ENCODE measurements around the gene LTK.

The LTK gene

DNA sequence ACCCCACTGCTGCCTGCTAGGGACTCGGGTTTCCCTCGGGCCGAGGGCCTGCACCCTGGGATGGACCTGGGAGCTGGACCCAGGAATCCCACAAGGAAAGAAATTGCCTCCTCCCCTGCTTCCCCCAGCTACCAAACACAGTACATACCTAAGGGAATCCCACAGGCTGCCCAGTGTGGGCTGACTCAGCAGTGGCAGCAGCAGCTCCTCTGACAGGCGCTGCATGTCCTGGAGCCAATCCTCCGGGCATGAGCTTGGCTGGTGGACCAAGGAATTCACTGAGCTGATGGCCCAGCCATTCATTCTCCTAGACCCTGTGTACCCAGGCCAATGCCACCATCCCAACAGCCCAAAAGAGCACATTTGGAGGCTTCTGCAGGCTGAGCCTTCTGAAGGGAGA is 9.5 kb upstream of the LTK start:
- DNase-seq, result no peak

DNA sequence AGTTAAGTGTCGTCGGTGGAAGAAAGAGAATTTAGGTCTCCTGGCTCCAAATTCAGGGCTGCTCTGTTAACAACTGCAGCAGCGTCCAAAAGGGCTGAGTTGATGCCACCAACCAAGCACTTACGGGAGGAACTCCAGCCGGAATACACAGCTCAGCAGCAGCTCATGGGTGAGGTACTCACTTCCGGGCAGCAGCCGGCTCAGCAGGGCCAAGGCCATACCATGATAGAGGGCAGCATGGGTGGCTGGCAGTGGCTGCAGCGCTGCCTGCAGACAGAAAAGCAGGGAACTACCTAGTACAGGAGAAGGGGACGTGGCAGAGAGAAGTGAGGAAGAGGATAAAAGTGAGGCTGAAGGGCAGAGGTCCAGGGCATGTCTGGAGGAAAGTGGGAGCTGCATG is 8.0 kb upstream of the LTK start:
- DNase-seq, result no peak

DNA sequence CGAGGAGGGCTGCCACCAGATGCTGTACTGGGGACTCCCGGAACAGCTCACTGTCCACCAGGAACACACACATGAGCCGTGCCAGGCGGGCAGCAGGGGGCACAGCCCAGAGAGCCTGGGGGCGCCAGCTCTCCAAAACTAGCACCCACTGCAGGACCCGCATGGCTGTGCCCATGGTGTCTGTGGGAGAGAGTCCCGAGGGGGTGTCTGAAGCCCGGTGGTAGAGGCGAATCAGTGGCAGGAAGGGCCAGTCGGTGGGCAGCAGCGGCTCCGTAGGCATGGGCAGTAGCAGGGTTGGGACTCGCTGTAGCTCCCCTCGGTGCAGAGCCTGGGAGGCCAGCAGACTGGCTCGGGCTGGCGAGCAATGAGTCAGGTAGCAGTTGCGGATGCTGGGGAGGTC is 7.0 kb upstream of the LTK start:
- no peak for DNase-seq

DNA sequence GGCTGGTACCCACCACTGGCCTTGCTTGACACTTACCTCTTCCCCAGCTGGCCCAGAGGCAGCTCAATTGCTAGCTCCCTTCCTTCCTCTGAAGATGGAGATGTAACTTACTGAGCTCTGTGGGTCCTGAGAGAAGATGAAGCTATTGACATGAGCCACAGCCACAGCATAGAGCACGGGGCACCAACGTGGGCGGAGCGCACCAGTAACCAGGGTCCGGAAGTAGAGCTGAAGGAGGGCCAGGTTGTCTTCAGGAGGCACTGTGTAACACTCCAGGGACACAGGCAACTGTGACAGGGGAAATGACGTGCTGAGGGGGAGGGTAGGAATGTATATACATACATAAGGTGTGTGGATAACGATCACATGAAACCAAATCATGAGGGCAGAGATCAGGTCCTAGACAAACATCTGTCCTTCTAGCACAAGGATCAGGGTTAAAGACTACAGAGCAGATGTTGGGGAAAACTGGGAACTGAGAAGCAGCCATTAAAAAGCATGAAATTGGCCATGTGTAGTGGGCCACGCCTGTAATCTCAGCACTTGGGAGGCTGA is 4.3 kb upstream of the LTK start:
- no peak for DNase-seq

DNA sequence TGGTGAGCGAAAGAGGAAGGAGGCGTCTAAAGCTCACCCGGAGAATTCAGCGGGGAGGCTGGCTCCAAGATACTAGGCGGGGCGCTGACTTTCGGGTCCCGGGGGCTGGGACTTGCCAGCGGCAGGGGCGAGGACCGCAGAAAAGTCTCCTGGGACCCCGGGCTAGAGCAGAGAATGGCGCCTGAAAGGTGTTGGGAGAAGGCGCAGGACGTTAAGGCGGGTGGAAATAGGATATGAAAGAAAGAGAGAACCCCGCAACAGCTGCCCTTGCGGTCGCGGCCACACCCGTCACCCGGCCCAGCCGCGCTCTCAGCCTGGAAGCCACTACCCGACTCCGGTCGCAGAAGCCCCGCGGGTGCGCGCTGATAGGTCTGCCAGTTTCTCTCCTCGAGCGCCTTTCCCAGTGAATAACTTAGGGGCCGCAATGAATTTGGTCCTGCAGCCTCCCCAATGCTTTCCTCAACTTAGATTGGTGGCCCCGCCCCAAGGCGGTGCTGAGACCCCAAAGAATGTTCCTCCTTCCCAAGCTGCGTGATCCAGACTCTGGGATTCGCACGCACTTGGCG is 604 bp downstream of the LTK start:
- no peak for DNase-seq

DNA sequence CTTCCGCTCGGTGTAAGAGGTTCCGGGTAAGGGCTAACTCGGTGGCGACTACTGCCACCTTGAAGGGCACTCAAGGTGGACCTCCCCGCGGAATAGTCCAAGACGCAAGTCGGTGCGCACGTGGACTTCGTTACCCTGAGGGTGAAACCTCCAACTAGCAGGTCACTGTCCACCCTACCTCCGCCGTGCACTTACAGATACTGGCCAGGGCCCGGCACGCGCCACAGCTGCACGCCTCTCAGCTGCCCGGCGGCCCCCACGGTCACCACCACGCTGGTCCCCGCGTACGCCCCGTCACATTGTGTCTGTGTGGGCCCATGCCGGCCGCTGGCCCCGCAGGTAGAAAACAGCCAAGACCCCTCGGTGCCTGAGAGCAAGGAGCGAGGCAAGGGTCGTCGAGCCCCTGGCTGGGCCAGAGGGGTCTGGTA is 1.1 kb downstream of the LTK start:
- no peak for DNase-seq

DNA sequence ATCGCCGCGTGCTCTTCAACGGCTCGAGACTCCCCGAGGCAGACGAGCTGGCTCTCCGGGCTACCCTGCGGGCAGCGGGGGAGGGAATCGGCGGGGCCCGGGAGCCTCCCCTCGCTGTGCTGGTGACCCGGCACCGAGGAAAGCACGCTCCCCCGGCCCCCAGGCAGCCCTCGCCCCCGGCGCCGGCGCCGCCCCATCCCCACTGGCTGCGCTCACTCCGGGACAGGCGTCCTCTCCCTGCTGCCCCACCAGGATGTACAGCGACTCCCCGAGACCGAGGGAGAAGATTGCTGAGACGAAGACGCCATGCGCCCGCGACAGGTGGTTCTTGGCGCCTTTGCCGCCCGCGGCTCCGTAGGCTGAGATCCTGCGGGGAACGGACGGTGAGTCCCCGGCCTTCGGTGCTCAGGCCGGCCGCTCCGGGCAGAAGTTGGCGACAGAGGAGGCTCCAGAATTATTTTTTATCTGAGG is 1.7 kb downstream of the LTK start:
- DNase-seq, result no peak

DNA sequence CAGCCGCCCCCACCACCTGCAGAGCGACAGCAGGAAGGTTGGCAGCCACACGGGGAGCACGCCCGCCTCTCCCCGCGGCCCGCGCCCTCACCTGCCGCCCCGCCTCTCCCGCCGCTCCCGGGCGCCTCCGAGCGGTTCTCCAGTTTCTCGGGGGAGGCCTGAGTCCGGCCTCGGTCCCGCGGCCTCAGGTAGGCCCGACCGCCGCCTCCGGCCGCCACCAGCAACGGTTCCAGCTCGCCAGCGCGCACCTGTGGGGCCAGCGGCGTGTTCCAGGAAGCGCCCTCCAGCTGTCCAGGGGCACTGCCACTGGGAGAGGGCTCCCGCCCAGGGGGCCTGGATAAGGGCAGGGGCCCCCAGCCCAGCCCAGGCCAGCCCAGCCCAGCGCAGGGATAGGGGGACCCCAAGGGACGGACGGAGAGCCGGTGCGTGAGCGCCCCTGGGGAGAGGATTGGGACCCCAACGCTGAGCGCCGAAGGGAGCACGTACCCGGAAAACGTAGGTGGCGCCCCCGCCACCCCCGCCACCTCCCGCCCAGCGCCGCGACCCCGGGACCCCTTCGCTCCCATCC is 2.2 kb downstream of the LTK start:
- DNase-seq, result no peak

DNA sequence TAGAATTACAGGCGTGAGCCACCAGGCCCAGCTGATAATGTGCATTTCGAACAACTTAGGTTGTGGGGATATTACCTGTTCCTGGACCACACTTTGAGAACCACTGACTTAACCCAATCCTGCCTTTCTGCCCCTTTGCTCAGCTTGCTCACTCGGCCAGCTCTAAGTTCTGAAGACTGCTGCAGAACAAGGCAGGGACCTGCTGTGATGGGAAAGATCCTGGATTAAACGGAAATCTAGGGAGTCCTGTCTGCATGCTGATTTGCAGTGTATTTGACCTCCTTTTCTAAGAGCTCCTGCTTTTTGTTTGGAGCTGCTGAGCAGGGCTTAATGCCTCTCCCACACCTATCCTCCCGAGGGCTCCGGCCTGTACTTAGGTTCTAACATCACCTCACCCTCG is 2.9 kb downstream of the LTK start:
- DNase-seq, result no peak

DNA sequence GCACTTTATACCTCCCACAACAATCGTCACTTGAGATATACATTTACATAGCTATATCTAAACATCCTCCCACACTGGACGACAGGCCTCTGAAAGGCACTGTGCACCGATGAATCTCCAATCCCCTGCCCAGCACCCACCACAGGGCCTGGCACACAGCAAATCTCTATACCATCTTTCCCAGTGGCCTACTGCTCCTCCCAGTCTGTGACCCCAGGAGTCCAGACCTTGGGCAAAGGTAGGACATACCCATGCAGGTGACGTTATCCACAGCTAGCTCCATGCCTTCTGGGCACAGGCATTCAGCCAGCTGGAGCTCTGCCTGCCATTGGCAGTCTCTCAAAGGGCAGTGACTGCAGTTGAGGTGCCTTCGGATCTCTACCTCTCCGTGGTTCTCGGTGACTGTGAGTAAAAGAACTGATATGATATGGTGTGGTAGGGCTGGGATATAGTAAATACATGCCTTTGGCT is 5.8 kb downstream of the LTK start:
- DNase-seq, result no peak

DNA sequence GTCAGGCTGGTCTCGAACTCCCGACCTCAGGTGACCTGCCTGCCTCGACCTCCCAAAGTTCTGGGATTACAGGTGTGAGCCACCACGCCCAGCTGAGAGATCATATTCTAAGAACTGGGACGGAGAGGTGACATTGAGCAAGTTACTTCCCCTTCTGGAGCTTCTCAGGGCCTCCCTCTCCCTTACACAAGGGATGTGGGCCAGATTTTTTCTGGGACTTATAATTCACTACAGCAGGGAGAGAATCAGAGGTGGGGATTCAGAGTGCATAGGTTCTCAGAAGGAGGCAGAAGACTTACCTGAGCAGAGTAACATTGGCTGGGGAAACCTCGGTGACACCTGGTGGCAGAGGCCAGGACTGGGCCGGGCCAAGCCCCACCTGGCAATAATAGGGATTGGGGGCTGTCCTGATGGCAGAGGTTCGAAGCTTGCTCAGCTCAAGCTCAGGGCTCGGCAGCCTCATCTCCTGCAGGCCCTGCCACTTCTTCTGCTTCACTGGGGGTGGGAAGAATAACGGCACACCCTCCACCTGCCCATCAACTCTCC is 6.8 kb downstream of the LTK start:
- DNase-seq, result no peak

DNA sequence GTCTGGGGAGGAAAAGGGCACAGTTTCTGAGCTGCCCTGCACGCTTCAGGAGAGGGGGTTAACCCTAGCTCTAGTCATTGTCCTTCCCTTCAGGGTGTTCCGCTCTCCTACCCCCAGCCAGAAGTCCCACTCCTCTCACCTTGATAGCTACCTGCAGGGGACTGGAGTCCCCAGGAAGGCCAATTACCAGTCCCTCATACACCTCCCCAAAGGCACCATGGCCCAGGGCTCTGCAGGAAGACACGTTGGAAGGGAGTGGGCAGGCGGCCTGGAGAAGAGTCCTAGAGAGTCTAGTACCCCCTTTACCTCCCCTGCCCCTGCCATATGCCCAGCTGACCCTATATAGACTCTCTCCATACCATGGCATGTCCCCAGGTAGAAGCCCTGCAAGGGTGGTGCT is 7.9 kb downstream of the LTK start:
- DNase-seq, result no peak

DNA sequence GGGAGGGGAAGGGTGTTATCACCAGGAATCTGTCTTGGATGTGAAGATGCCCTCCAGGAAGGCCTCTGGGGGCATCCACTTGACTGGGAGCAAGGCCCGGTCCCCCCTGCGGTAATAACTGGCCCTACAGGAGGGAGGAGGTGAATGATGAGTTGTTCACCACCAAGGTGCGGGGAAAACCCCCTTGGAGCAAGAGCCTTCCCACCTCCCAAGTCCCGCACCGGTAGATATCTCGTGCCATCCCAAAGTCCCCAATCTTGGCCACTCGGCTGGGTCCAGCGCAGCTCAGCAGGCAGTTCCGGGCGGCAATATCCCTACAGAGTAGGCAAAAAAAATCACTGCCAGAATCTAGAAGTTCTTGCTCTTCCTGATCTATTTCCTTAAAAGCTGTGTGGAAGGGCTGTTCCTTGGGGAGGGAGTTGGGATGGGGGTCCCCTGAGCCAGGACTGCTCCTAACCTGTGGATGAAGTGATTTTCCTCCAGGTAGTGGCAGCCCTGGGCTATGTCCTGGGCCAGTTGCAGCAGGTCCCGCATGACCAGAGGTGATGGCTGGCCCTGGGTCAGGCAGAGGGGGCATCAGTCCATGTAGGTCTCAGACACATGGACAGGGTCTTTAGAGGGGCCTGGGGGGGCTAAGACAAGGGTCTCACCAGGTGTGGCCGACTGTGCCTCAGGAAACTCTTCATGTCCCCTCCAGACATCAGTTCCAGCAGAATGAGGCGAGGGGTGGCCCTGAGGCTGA is 8.7 kb downstream of the LTK start:
- DNase-seq, result no peak

DNA sequence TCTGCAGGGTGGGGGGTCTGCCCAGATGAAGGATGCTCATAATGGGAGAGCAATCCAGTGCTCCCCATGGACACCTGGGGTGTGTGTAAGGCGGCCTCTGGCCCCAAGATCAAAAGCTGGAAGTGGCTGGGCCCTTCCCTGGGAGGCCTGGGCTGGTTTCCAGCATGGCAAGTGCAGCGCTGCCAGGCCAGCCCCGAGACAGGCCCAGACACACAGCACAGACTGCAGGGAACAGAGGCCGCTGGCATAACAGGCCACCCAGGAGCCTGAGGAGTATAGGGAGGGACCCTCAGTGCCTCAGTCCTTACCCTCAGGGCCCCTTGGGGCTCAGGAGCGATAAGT is 10.0 kb downstream of the LTK start:
- no peak for DNase-seq

DNA sequence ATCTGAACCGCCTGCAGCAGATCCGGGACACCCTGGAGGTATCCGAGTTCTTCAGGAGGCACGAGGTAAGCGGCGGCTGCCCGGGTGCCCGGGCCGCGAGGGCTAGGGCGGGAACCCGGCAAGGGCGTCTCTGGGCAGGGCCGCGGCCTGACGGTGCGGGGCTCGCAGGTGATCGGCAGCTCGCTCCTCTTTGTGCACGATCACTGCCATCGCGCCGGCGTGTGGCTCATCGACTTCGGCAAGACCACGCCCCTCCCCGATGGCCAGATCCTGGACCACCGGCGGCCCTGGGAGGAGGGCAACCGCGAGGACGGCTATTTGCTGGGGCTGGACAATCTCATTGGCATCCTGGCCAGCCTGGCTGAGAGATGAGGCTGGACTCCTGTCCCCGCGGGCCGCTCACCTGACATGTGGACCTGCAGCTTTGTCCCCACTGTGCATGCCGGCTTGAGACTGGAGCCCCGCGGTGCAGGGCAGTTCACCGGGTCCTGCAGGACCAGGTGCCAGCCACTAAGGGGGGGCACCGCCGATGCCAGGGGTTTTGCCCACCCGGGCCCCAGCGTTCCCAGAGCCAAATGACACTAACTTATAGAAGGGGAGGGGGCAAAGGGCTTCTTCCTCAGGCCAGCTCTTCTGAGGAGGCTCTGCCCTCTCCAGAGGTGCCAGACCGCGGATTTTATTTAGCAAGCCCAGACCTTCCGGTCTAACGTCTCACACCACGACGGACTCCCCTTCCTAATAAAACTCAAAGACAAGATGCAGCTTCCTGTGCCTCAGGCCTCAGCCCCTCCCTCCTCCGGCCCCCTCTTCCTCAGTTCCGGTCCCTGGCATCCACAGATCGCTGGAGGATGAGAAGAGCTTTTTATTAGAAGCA is 10.6 kb downstream of the LTK start:
- DNase-seq, result no peak

DNA sequence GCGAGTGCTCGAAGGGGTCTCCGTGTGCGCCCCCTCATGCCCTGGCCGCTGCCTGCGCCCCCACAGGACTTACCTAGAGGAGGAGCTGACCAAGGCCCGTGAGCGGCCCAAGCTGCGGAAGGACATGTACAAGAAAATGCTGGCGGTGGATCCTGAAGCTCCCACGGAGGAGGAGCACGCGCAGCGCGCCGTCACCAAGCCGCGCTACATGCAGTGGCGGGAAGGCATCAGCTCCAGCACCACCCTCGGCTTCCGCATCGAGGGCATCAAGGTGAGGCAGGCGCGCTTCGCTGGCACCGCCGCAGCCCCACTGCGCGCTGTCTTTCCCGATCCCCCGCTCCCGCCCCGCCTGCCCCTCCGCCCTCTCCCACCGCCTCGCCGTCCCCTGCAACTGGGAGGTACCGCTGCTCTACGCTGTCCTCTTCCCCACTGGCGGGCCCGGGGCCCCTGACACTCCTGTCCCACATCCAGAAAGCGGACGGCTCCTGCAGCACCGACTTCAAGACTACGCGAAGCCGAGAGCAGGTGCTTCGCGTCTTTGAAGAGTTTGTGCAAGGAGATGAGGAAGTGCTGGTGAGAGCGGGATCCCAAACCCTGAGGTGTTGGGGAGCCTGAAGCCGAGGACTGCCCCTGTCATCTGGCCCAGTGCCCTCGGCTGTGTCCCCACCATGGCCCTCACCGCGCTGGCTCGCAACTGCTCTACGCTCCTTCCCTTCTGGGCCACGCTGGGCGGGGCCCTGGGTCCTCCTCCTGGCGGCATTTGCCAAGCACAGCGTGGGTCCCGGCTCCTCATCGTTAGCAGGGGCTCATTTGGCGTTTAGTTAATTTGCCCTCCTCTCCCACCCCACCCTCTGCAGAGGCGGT is 11.5 kb downstream of the LTK start:
- no peak for DNase-seq

DNA sequence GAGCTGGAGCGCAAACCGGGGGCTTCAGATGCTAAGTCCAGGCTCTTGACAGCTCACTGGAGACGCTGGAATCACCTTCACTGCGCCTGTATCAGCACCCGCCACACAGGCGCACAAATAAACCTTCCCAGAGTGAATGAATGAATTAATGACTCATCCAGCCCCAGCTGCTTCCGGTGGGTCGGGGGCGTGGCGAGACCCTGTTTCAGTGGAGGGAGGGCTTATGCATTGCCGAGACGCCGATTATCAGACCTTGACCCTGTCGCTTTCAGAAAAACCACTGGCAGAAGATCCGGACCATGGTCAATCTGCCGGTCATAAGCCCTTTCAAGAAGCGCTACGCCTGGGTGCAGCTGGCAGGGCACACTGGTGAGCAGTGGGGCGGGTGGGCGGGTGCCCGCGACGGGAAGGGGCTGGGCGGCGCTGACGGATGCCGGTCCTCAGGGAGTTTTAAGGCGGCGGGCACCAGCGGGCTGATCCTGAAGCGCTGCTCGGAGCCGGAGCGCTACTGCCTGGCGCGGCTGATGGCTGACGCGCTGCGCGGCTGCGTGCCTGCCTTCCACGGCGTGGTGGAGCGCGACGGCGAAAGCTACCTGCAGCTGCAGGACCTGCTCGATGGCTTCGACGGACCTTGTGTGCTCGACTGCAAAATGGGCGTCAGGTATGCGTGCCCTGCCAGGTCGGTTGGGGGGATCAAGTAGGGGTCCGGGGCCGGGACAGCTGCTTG is 12.3 kb downstream of the LTK start:
- no peak for DNase-seq

DNA sequence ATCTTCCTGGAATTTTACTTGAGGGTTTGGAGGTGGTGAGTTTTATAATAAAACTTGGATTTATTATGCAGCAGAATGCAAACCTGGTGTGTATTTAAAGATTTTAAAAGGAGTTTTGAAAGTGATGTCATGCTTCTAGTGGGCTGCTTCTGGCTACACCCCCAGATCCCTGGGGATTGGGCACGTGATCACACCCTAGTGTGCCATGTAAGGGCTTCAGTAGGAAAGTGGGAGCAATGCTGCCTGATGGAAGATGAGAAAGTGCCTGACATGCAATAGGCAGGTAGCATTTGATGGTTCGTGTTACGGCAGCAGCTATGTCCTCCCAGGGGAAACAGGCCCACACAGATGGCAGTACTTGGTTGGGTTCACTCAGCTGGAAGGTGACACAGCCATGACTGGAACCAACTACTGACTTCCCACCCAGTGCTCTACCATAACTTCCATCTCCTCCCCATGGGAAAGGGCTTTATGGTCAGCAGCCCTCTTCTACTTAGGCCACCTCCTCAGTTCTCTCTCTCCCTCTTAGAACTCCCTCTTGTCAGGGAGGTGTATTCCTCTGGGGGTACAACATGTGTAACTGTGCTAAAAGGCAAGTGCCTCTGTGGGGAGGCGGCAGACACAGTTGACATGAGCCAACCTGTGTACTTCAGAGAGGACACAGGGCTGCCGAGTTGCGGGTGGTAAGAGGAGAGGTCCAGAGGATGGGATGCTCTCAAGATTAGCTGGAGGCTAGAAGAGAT is 14.3 kb downstream of the LTK start:
- no peak for DNase-seq

DNA sequence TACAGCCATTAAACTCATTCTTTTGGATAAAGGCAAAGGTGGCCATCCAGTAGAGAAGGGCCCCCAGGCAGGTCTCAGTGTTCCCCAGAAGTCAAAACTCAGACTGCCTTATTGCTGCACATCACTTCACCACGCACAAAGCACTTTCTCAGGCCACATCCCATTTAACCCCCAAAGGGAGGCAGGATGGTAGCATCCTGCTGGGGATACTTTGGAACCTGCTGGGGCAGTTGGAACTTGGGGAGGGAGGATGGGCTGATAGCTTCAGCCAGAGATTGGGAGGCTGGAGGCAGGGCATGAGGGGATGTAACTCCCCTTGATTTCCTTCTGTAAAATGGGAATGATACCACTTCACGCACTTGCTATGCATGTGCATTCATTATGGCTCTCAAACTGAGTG is 15.0 kb downstream of the LTK start:
- DNase-seq, result no peak

Measured in SHP77 (cell line).